ENCODE data around the gene NRSN2.

DNA sequence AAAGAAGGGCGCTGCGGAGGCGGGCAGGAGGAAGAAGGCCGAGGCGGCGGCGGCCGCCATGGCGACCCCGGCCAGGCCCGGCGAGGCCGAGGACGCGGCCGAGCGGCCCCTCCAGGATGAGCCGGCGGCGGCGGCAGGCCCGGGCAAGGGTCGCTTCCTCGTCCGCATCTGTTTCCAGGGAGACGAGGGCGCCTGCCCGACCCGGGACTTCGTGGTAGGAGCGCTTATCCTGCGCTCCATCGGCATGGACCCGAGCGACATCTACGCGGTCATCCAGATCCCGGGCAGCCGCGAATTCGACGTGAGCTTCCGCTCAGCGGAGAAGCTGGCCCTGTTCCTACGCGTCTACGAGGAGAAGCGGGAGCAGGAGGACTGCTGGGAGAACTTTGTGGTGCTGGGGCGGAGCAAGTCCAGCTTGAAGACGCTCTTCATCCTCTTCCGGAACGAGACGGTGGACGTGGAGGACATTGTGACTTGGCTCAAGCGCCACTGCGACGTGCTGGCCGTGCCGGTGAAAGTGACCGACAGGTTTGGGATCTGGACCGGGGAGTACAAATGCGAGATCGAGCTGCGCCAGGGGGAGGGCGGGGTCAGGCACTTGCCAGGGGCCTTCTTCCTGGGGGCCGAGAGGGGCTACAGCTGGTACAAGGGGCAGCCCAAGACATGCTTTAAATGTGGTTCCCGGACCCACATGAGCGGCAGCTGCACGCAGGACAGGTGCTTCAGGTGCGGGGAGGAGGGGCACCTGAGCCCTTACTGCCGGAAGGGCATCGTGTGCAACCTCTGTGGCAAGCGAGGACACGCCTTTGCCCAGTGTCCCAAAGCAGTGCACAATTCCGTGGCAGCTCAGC is 48.8 kb upstream of the NRSN2 start:
- TF ChIP-seq, protein P1, sequence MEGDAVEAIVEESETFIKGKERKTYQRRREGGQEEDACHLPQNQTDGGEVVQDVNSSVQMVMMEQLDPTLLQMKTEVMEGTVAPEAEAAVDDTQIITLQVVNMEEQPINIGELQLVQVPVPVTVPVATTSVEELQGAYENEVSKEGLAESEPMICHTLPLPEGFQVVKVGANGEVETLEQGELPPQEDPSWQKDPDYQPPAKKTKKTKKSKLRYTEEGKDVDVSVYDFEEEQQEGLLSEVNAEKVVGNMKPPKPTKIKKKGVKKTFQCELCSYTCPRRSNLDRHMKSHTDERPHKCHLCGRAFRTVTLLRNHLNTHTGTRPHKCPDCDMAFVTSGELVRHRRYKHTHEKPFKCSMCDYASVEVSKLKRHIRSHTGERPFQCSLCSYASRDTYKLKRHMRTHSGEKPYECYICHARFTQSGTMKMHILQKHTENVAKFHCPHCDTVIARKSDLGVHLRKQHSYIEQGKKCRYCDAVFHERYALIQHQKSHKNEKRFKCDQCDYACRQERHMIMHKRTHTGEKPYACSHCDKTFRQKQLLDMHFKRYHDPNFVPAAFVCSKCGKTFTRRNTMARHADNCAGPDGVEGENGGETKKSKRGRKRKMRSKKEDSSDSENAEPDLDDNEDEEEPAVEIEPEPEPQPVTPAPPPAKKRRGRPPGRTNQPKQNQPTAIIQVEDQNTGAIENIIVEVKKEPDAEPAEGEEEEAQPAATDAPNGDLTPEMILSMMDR (IDR thresholded peaks at IDR 0.05) = no peak
- TF ChIP-seq POLR2AphosphoS5 (IDR thresholded peaks at IDR 0.05) = peak in 2 of 3 donors; percentile 65 to 73
